ENCODE data around the gene HCN4.

The HCN4 gene

GRCh38 chr15:73393336-73393735 lies 24.6 kb upstream of the HCN4 start:
- no peak overlapping the region for H2AFZ ChIP-seq (ENCODE audit: low read depth, low read length)
- H3K27ac ChIP-seq (ENCODE audit: low read length), result no peak overlapping the region
- peaks cover 23% of the 10 kb centered on the region for H3K27me3 ChIP-seq (ENCODE audit: low read depth, low read length)
- H3K9ac ChIP-seq (ENCODE audit: low read length), result no peak overlapping the region
- H3K4me3 ChIP-seq (ENCODE audit: low read length), result no peak overlapping the region
- H3K36me3 ChIP-seq (replicated peaks; ENCODE audit: low read depth, low read length), result no peaks in the 10 kb centered on the region
- no peaks in the 10 kb centered on the region for H3K4me1 ChIP-seq (ENCODE audit: low read length)
- H4K20me1 ChIP-seq (ENCODE audit: insufficient read depth, low read length), result no peaks in the 10 kb centered on the region
- H3K79me2 ChIP-seq (ENCODE audit: low read length), result no peaks in the 10 kb centered on the region
- TF ChIP-seq CTCF (IDR thresholded peaks at IDR 0.05; ENCODE audit: low read depth, low read length) (no peak), EZH2phosphoT487 (IDR thresholded peaks at IDR 0.05; ENCODE audit: low read depth) (no peak)
- no peak overlapping the region for H3K4me2 ChIP-seq (ENCODE audit: low read length)
- no peaks in the 10 kb centered on the region for H3K9me3 ChIP-seq (ENCODE audit: insufficient read depth, low read length)

DNA sequence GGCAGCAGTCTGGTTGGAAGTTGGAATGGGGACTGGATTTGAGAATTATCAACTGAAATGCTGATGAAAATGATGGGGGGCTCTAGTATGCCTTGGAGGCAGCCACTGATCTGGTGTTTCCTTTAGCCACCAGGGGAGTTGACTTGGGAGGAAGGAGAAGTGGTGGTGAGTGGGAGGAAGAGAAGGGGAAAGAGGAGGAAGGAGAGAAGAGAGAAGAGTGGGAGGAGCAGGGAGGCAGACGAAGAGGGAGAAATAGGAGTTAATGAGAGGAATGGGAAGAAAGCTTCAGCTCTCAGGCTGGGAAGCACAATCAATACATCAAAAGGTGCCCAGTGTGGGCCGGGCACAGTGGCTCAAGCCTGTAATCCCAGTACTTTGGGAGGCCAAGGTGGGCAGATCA lies 23.3 kb upstream of the HCN4 start:
- Histone ChIP-seq H3K36me3 (replicated peaks; ENCODE audit: low read depth, low read length) (no peaks in the 10 kb centered on the region), H3K9me3 (ENCODE audit: insufficient read depth, low read length) (no peaks in the 10 kb centered on the region), H3K27me3 (ENCODE audit: low read depth, low read length) (peaks cover 23% of the 10 kb centered on the region), H4K20me1 (ENCODE audit: insufficient read depth, low read length) (no peaks in the 10 kb centered on the region), H3K4me1 (ENCODE audit: low read length) (no peaks in the 10 kb centered on the region), H2AFZ (ENCODE audit: low read depth, low read length) (no peak overlapping the region), H3K27ac (ENCODE audit: low read length) (no peak overlapping the region), H3K79me2 (ENCODE audit: low read length) (no peaks in the 10 kb centered on the region), H3K4me2 (ENCODE audit: low read length) (no peak overlapping the region), H3K9ac (ENCODE audit: low read length) (no peak overlapping the region), H3K4me3 (ENCODE audit: low read length) (no peak overlapping the region)
- TF ChIP-seq CTCF (IDR thresholded peaks at IDR 0.05; ENCODE audit: low read depth, low read length) (no peak), EZH2phosphoT487 (IDR thresholded peaks at IDR 0.05; ENCODE audit: low read depth) (no peak)

GRCh38 chr15:73391128-73391872 lies 22.5 kb upstream of the HCN4 start:
- no peaks in the 10 kb centered on the region for H3K4me1 ChIP-seq (ENCODE audit: low read length)
- H3K9me3 ChIP-seq (ENCODE audit: insufficient read depth, low read length), result no peaks in the 10 kb centered on the region

More at GRCh38 chr15:73391128-73391872, 22.5 kb upstream of the HCN4 start:
- no peaks in the 10 kb centered on the region for H3K79me2 ChIP-seq (ENCODE audit: low read length)
- H4K20me1 ChIP-seq (ENCODE audit: insufficient read depth, low read length), result no peaks in the 10 kb centered on the region
- H3K9ac ChIP-seq (ENCODE audit: low read length), result no peak overlapping the region
- peaks cover 25% of the 10 kb centered on the region for H3K27me3 ChIP-seq (ENCODE audit: low read depth, low read length)
- no peak overlapping the region for H3K4me3 ChIP-seq (ENCODE audit: low read length)
- H2AFZ ChIP-seq (ENCODE audit: low read depth, low read length), result no peak overlapping the region
- no peak for TF ChIP-seq CTCF (IDR thresholded peaks at IDR 0.05; ENCODE audit: low read depth, low read length)
- no peak for TF ChIP-seq EZH2phosphoT487 (IDR thresholded peaks at IDR 0.05; ENCODE audit: low read depth)
- no peak overlapping the region for H3K27ac ChIP-seq (ENCODE audit: low read length)
- no peaks in the 10 kb centered on the region for H3K36me3 ChIP-seq (replicated peaks; ENCODE audit: low read depth, low read length)
- no peak overlapping the region for H3K4me2 ChIP-seq (ENCODE audit: low read length)

Data from OCI-LY3 (cell line).